SH-SY5Y (cell line): ENCODE results near the gene KRTAP1-5.

Source experiments
- GATA2 ChIP-seq: IDR thresholded peaks from 2 replicates; pipeline ENCODE4 v1.6.1; 2011; ENCODE audit warnings: mild to moderate bottlenecking, low read depth, low read length
- GATA3 ChIP-seq: IDR thresholded peaks from 2 replicates; pipeline ENCODE4 v1.6.1; 2011; ENCODE audit warnings: low read depth, mild to moderate bottlenecking, low read length, moderate library complexity

DNA sequence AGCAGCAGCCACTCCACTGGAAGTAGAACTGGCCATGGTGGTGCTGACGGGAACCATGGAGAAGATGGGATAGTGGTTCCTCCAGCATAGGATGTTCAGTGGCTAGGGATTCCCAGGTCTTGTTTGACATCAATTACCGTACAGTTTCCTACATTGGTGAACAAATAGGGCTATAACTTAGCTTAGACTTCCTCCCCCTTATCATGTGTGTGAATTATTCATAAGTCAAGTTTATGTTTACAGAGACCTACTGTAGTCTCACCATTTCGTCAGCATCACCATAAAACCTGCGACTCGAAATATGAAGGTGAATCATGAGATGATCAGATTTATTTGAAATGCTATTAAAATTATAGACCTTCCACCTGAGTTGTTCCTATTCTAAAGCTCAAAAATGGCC lies 31.7 kb upstream of the KRTAP1-5 start:
- TF ChIP-seq GATA2 (no peak), GATA3 (no peak)
